Activated CD4-positive, alpha-beta T cell treated with anti-CD3 and anti-CD28 coated beads, Interleukin-2, amount 10 ng/mL, durations not matched to agents 7 days and 5 days (primary cell): Measurements from ENCODE around the gene NPHS1. TPM values are rescaled to one million over a fixed set of nuclear protein-coding genes. Genes with fewer than 3 reads are reported as not detected.

Source experiments
- CTCF ChIA-PET: fragments of 350-600 bp; sonication (Branson Sonifier 250); formaldehyde crosslinking; loops from one replicate; lab custom pipeline; 2021; ENCODE audit warnings: antibody characterized with exemption; lab: Charles Lee
- POLR2A ChIA-PET: fragments of 350-600 bp; sonication (Branson Sonifier 250); formaldehyde crosslinking; loops from one replicate; lab custom pipeline; 2021; ENCODE audit warnings: antibody characterized with exemption; lab: Charles Lee
- DNase-seq: peaks from one replicate; pipeline ENCODE4 v3.0.0-alpha.2; 2020
- H3K27ac Mint-ChIP-seq: one replicate; pipeline ENCODE4 v1.8.0; 2021; ENCODE audit warnings: mild to moderate bottlenecking, moderate library complexity, mixed read lengths
- H3K27me3 Mint-ChIP-seq: one replicate; pipeline ENCODE4 v1.8.0; 2021; ENCODE audit warnings: mixed read lengths
- H3K36me3 Mint-ChIP-seq: one replicate; pipeline ENCODE4 v1.8.0; 2021; ENCODE audit warnings: low read depth, mixed read lengths
- H3K4me1 Mint-ChIP-seq: one replicate; pipeline ENCODE4 v1.8.0; 2021; ENCODE audit warnings: mixed read lengths
- H3K4me3 Mint-ChIP-seq: one replicate; pipeline ENCODE4 v1.8.0; 2021; ENCODE audit warnings: mild to moderate bottlenecking, moderate library complexity, mixed read lengths
- H3K9me3 Mint-ChIP-seq: one replicate; pipeline ENCODE4 v1.8.0; 2021; ENCODE audit warnings: mixed read lengths
- total RNA-seq, 2 experiments: library from RNA; stranded (reverse); gene quantifications; one replicate each; pipeline ENCODE4 v1.2.3, GENCODE V29; 2021

The NPHS1 gene
- total RNA-seq, 2 experiments from 2014 or later: not detected

DNA sequence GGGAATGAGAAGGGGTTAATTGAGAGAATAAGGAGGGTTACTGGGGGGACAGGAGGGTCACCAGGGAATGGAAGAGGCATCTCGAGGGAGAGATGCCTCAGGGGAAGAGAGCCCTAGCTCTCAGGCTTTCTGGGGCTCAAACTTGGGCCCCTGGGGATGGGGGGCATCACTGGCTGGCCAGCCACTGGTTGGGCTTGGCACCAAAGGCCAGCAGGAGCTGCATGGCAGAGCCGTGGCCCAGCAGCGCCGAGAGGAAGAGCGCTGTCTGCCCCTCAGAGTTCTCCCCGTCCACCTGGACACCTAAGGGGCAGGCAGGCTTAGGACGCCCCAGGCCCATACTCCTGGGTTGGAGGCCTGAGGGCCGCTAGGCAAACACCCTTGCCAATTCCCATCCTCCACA is 59.4 kb downstream of the NPHS1 start:
- H3K4me3 Mint-ChIP-seq: no peak overlapping the region
- H3K27ac Mint-ChIP-seq: no peak overlapping the region
- peaks cover 2% of the 10 kb centered on the region for H3K4me1 Mint-ChIP-seq
- no peak for DNase-seq
- H3K27me3 Mint-ChIP-seq: peaks cover 19% of the 10 kb centered on the region
- CTCF ChIA-PET: no interaction called here
- POLR2A ChIA-PET: no interaction called here
- H3K9me3 Mint-ChIP-seq: no peaks in the 10 kb centered on the region
- H3K36me3 Mint-ChIP-seq: no peaks in the 10 kb centered on the region

DNA sequence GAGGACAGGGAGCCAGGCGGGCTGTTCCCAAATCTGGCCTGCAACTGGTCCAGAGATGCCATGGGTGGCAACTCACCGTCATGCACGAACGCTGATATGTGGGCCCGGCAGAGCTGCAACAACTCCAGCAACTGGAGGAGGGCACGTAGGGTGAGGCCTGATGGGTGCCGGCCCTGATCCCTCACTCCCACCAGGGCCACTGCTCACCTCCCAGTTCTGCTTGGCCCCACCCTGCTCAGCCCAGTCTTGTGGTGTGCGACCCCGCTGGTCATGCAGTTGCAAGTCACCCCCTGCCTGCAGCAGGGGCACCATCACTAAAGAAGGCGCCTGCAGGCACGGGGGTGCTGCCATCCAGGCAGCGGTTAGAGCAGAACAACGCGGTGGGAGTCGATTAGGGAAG is 60.0 kb downstream of the NPHS1 start:
- CTCF ChIA-PET: no interaction called here
- H3K4me3 Mint-ChIP-seq: no peak overlapping the region
- no peak for DNase-seq
- no peaks in the 10 kb centered on the region for H3K9me3 Mint-ChIP-seq
- peaks cover 15% of the 10 kb centered on the region for H3K27me3 Mint-ChIP-seq
- POLR2A ChIA-PET: no interaction called here
- H3K4me1 Mint-ChIP-seq: peaks cover 2% of the 10 kb centered on the region
- no peak overlapping the region for H3K27ac Mint-ChIP-seq
- no peaks in the 10 kb centered on the region for H3K36me3 Mint-ChIP-seq

DNA sequence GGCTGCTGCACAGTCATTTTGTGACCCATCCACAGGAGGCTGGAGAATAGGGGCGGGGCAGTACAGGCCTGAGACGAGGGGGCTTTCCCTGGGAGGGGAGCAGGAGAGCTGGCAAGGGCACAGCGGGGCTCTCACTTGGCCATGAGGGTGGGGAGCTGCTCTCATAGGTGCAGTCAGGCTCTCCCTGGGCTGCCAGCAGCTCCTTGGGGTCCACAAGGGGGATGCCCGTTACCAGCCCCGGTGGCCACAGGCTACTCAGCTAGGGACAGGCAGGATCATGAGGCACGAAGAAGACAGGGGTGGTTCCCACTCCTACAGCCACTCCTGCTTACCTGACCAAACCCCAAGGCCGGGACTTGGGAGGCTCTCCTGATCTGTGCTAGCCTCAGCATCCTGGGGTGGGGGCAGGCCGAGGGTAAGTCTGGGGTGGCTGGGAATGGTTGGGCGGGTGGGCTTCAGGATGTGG is 60.5 kb downstream of the NPHS1 start:
- no peaks in the 10 kb centered on the region for H3K36me3 Mint-ChIP-seq
- ChIA-PET POLR2A (no interaction called here), CTCF (no interaction called here)
- peaks cover 11% of the 10 kb centered on the region for H3K27me3 Mint-ChIP-seq
- H3K4me3 Mint-ChIP-seq: no peak overlapping the region
- peaks cover 1% of the 10 kb centered on the region for H3K4me1 Mint-ChIP-seq
- no peaks in the 10 kb centered on the region for H3K9me3 Mint-ChIP-seq
- H3K27ac Mint-ChIP-seq: no peak overlapping the region
- DNase-seq: no peak

DNA sequence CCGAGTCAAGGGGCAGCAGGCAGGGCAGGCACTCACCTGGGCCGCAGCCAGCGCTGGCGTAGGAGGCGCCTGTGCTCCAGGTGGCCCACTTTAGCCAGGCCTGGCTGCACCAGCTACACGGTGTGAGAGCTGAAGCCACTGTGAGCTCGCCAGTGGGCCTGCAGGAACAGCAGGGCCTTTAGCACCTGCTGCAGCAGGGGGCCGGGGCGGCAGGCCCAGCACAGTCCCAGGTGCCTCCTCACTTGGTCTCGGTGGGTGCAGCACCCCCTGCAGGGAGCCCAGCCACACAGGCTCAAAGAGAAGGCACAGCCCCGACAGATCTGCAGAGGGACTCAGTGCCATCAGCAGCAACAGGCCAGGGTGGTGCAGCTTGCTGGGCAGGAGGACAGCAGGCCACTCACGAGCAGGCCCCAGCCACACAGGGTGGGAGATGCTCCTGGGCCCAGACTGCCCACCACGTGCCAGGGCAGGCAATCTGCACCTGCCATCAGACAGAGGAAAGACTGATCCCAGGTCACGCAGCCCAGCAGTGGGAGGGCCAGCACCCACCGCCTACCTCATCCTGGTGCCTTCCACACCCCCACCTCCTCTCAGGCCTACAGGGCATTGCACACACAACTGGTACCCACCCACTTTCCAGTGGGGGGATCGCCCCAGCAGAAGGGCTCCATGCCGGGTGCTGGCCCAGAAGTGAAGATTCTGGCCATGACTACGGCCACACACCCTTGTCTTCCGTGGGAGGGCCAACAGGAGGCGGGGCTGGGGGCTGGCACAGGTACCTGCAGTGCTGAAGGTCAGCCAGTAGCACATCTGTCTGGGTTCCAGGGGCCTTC is 61.1 kb downstream of the NPHS1 start:
- Mint-ChIP-seq H3K36me3 (no peaks in the 10 kb centered on the region), H3K27ac (no peak overlapping the region), H3K27me3 (peaks cover 5% of the 10 kb centered on the region), H3K9me3 (no peaks in the 10 kb centered on the region), H3K4me3 (no peak overlapping the region), H3K4me1 (no peaks in the 10 kb centered on the region)
- CTCF ChIA-PET: interaction anchor here (1.1 kb wide), 1 partner anchor 29 kb away, joined by 3 read pairs; no protein-coding TSS in a partner anchor
- POLR2A ChIA-PET: no interaction called here
- DNase-seq: peak; percentile 15

DNA sequence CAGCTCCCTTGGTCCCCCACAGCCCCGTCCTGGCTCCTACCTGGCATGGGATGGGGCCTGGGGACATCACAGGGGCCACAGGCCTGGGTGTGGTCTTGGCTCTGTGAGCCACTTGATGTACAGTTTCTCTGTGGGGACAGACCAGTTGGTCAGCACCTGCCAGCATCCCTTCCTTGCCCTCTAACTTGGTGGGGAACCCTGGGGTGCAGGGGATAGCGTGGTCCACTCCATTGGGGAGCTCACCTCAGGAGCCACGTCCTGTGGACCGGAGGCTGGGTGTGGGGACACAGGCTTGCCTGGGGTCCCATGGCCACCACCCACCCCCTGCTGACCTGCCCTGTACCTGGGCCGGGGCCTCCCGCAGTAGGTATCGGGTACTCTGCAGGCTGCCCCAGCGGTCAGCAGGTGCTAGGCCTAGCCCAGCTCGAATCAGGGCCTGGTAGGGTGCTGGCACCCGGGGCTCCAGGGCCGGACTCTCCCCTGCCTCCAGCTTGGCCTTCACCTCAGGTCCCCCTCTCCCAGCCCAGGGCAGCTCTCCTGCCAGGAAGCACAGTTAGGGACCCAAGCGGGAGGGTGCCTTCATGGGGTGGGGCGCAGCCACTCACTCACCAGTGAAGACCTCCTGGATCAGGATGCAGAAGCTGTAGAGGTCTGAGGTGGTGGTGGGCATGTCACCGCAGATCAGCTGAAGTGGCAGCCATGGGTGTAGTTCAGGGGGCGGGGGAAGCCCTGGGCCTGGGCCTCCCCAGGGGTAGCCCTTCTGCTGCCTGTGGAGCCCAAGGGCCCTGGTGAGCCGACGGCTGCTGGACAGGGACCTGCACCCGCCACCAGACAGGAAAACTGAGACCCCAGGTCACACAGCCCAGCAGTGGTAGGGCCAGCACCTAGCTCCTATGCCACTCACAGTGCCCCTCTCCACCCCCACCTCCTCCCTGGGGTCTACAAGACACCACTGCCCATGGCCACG is 62.0 kb downstream of the NPHS1 start:
- ChIA-PET CTCF (interaction anchor here (0.7 to 1.2 kb wide), 3 partner anchors 9 to 41 kb away, joined by 3 to 4 read pairs (median 3); no protein-coding TSS in a partner anchor), POLR2A (no interaction called here)
- H3K36me3 Mint-ChIP-seq: no peaks in the 10 kb centered on the region
- no peak overlapping the region for H3K27ac Mint-ChIP-seq
- no peak overlapping the region for H3K4me3 Mint-ChIP-seq
- no peak for DNase-seq
- no peaks in the 10 kb centered on the region for H3K27me3 Mint-ChIP-seq
- no peaks in the 10 kb centered on the region for H3K9me3 Mint-ChIP-seq
- H3K4me1 Mint-ChIP-seq: no peaks in the 10 kb centered on the region

DNA sequence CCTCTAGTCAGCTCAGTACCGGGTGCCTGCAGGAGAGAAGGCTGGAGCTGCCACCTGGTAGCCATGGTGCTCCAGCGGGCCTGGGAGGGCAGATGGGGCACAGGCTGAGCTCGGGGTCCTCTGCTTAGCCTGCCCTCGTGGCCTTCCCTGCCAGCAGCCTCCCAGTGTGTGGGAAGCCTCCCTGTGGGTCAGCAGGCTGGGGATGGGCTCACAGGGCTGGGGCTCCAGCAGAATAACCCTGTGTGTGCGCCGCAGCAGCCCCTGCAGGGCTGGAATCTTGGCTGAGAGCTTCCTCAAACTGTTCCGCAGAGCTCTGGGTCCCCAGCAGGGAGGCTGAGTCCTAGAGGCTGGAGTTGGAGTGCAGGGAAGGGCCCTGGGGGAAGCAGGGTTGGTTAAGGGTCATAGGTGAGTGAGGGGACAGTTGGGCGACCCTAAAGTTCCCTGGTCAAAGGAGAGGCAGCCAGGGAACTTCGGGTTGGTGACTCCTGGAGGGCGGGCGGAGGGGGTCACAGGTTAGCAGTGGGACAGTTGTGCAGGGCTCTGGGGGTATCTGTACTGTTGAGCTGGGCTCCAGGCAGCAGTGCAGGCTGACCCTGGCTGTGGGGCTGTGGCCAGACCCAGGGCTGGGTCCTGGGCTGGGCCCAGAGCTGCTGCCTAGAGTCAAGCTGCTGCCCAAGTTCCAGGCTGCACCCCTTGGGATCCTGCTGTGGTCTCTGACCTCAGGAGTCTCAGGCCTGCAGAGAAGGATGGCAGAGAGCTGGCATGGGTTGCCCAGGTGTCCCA is 62.9 kb downstream of the NPHS1 start:
- ChIA-PET POLR2A (no interaction called here), CTCF (interaction anchor here (1.2 kb wide), 1 partner anchor 40 kb away, joined by 3 read pairs; no protein-coding TSS in a partner anchor)
- DNase-seq: no peak
- Mint-ChIP-seq H3K9me3 (no peaks in the 10 kb centered on the region), H3K4me3 (no peak overlapping the region), H3K27me3 (no peaks in the 10 kb centered on the region), H3K27ac (no peak overlapping the region), H3K4me1 (no peaks in the 10 kb centered on the region), H3K36me3 (no peaks in the 10 kb centered on the region)

DNA sequence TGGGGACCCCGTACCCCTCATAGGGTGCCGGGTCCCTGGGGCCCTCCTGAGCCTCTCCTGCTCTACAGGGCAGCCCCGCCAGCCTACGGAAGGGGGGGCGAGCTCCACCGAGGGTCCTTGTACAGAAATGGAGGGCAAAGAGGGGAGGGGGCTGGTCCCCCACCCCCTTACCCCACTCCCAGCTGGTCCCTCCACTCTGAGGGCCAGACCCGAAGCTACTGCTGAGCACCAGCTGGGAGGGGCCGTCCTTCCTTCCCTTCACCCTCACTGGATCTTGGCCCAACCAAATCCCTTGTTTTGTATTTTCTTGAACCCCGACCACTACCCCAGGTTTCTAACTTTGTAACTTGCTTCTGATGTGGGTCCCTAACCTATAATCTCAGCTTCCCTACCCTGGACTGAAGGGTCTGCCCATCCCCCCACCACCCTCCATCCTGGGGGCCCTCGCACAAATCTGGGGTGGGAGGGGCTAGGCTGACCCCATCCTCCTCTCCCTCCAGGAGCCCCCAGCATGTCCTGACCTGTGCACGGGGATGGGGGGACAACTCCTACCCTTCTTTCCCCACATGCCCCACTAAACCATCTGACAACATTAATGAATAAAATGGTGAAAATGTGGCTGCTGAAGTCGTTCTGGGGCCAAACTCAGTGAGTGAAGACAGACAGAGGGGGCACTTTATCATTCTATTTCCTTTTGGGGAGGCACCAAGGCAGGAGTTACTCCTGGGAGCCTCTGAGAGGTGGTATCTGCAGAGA is 63.9 kb downstream of the NPHS1 start:
- POLR2A ChIA-PET: no interaction called here
- H3K9me3 Mint-ChIP-seq: no peaks in the 10 kb centered on the region
- no peaks in the 10 kb centered on the region for H3K36me3 Mint-ChIP-seq
- H3K27ac Mint-ChIP-seq: no peak overlapping the region
- H3K27me3 Mint-ChIP-seq: no peaks in the 10 kb centered on the region
- H3K4me1 Mint-ChIP-seq: no peaks in the 10 kb centered on the region
- no peak overlapping the region for H3K4me3 Mint-ChIP-seq
- CTCF ChIA-PET: interaction anchor here (0.6 kb wide), 1 partner anchor 503 kb away, joined by 3 read pairs; no protein-coding TSS in a partner anchor
- DNase-seq: no peak

DNA sequence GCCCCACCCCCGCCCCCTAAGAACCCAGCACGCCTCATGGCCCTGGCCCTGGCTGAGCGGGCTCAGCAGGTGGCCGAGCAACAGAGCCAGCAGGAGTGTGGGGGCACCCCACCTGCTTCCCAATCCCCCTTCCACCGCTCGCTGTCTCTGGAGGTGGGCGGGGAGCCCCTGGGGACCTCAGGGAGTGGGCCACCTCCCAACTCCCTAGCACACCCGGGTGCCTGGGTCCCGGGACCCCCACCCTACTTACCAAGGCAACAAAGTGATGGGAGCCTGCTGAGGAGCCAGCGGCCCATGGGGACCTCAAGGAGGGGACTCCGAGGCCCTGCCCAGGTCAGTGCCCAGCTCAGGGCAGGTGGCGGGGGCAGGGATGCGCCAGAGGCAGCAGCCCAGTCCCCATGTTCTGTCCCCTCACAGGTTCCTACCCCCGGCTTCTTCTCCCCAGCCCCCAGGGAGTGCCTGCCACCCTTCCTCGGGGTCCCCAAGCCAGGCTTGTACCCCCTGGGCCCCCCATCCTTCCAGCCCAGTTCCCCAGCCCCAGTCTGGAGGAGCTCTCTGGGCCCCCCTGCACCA is 65.0 kb downstream of the NPHS1 start:
- CTCF ChIA-PET: no interaction called here
- no peak overlapping the region for H3K4me3 Mint-ChIP-seq

DNA sequence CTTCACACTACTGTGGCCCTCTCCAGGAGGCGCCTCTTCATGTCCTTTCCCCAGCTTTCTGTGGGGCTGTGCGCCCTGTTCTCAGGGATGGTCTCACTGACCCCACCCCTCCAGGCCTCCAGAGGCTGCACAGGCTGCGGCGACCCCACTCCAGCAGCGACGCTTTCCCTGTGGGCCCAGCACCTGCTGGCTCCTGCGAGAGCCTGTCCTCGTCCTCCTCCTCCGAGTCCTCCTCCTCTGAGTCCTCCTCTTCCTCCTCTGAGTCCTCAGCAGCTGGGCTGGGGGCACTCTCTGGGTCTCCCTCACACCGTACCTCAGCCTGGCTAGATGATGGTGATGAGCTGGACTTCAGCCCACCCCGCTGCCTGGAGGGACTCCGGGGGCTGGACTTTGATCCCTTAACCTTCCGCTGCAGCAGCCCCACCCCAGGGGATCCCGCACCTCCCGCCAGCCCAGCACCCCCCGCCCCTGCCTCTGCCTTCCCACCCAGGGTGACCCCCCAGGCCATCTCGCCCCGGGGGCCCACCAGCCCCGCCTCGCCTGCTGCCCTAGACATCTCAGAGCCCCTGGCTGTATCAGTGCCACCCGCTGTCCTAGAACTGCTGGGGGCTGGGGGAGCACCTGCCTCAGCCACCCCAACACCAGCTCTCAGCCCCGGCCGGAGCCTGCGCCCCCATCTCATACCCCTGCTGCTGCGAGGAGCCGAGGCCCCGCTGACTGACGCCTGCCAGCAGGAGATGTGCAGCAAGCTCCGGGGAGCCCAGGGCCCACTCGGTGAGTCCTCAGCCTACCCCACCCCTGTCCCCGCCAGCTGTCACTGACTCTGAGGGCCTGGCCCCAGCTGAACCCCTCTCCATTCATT is 65.8 kb downstream of the NPHS1 start:
- Mint-ChIP-seq H3K27ac (no peak overlapping the region), H3K36me3 (peaks cover 8% of the 10 kb centered on the region), H3K4me1 (no peaks in the 10 kb centered on the region), H3K4me3 (no peak overlapping the region), H3K27me3 (no peaks in the 10 kb centered on the region), H3K9me3 (no peaks in the 10 kb centered on the region)
- DNase-seq: no peak
- ChIA-PET CTCF (no interaction called here), POLR2A (no interaction called here)

More for the DNA sequence above, 65.0 kb downstream of the NPHS1 start:
- H3K27ac Mint-ChIP-seq: no peak overlapping the region
- no peaks in the 10 kb centered on the region for H3K27me3 Mint-ChIP-seq
- no peaks in the 10 kb centered on the region for H3K9me3 Mint-ChIP-seq
- no peak for DNase-seq
- POLR2A ChIA-PET: no interaction called here
- H3K36me3 Mint-ChIP-seq: peaks cover 4% of the 10 kb centered on the region
- H3K4me1 Mint-ChIP-seq: no peaks in the 10 kb centered on the region

DNA sequence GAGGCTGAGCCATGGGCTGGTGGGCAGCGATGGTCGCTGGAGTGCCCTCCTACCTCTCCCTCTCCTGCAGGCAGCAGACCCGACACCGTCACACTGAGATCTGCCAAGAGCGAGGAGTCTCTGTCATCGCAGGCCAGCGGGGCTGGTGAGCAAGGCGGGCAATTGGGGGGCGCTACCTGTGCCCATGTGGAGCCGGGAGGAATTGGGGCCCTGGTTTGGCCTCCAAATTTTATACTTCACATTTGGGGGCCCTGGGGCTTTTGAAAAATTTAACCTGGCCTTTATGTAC is 67.0 kb downstream of the NPHS1 start:
- POLR2A ChIA-PET: no interaction called here
- no peaks in the 10 kb centered on the region for H3K4me1 Mint-ChIP-seq
- H3K27me3 Mint-ChIP-seq: no peaks in the 10 kb centered on the region
- no peak overlapping the region for H3K4me3 Mint-ChIP-seq
- CTCF ChIA-PET: no interaction called here
- no peak overlapping the region for H3K27ac Mint-ChIP-seq
- peaks cover 13% of the 10 kb centered on the region for H3K36me3 Mint-ChIP-seq
- no peak for DNase-seq
- H3K9me3 Mint-ChIP-seq: no peaks in the 10 kb centered on the region
